LNCAP (cell line): Measurements from ENCODE around the gene BCL2.

Source experiments
- TF ChIP-seq, protein P1 (sequence below): fragments of 450-650 bp; IDR thresholded peaks from 2 replicates; pipeline ENCODE4 v1.5.1; 2017; ENCODE audit warnings: mild to moderate bottlenecking

The BCL2 gene

GRCh38 chr18:63207143-63207790 is 112.3 kb downstream of the BCL2 start:
- TF ChIP-seq, protein P1, sequence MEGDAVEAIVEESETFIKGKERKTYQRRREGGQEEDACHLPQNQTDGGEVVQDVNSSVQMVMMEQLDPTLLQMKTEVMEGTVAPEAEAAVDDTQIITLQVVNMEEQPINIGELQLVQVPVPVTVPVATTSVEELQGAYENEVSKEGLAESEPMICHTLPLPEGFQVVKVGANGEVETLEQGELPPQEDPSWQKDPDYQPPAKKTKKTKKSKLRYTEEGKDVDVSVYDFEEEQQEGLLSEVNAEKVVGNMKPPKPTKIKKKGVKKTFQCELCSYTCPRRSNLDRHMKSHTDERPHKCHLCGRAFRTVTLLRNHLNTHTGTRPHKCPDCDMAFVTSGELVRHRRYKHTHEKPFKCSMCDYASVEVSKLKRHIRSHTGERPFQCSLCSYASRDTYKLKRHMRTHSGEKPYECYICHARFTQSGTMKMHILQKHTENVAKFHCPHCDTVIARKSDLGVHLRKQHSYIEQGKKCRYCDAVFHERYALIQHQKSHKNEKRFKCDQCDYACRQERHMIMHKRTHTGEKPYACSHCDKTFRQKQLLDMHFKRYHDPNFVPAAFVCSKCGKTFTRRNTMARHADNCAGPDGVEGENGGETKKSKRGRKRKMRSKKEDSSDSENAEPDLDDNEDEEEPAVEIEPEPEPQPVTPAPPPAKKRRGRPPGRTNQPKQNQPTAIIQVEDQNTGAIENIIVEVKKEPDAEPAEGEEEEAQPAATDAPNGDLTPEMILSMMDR: no peak

DNA sequence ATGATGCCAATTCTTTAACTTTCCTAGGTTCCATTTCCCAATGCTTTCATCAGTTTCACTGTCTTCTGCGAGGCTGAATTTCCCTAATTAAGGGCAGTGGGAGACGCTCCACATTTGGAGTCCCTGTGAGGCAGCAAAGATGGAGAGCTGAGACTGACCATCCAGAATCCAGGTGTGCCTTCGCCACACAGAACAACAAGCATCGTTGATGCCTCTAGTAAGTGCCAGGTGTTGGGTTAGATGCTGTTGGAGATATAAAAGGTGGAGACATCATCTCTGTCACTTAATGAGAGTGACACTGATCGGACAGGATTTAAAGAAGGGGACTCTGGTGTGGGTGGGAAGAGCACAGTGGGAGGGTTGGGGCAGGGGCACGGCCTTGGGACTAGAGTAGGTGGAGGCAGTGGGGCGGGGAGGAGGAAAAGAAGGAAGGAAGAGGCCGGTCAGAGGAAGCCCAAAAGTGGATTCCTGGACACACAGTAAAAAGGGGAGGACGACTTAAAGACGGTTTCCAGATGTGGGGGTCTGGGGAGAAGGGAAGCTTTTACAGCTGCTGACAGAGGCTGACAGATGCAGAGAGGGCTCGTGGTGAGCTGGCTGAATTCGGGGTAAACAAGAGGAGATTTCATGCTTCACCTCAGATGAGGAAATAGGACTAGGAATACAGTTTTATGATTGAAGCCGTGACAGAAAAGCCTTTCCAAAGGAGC is 113.0 kb downstream of the BCL2 start:
- TF ChIP-seq, protein P1: no peak

GRCh38 chr18:63205791-63206252 is 113.7 kb downstream of the BCL2 start:
- TF ChIP-seq, protein P1: no peak

DNA sequence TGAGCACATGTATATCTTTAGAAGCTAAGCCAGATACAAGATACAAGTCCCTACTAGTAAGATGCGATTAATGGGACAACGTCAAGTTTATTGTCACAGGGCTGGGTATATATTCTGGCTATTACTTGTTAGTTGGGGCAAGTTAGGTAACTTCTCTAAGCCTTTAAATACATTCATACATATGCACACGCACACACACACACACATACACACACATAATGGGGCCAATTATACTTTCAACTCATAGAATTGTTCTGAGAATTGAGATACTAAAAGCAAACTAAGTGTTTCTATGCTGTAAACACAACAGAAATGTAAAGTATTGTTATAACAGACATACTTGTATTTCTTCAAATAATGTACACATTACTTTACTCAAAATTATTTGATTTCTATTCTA is 116.1 kb downstream of the BCL2 start:
- TF ChIP-seq, protein P1: no peak

- TF ChIP-seq, protein P1: no peak
Measured at GRCh38 chr18:63202828-63203227, 116.7 kb downstream of the BCL2 start.

DNA sequence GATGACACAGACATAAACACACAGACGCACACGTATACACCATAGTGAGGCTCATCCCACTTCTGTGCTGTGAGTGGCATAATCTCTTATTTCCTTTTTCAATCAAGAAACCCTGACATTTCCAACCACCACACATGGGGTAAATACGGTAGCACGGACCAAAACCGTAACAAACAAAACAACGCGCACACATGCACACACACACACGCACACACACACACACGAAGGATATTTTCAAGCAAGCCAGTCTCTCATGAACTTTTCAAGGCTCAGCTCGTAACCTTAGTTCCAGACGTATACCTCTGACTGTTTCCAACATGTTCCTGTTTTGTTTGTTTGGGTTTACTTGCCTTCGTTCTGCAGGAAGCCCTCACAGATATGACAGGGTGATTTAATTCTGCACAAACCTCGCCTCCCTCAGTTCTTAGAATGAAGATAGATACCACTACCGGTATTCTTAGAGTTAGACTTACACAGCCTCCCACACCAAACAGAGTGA is 119.8 kb downstream of the BCL2 start:
- TF ChIP-seq, protein P1: no peak

- TF ChIP-seq, protein P1: no peak
Measured at GRCh38 chr18:63198868-63199742, 120.5 kb downstream of the BCL2 start.
